GM21528 (cell line): ENCODE measurements around the gene AP3B1.

Experiments
- ATAC-seq: cut with Tn5 transposase; IDR thresholded peaks from one replicate; pipeline ENCODE4 v1.9.1; 2021; ENCODE audit warnings: mild to moderate bottlenecking, moderate library complexity; ENCODE audit not compliant: unreplicated experiment, low FRiP score

Gene AP3B1

DNA sequence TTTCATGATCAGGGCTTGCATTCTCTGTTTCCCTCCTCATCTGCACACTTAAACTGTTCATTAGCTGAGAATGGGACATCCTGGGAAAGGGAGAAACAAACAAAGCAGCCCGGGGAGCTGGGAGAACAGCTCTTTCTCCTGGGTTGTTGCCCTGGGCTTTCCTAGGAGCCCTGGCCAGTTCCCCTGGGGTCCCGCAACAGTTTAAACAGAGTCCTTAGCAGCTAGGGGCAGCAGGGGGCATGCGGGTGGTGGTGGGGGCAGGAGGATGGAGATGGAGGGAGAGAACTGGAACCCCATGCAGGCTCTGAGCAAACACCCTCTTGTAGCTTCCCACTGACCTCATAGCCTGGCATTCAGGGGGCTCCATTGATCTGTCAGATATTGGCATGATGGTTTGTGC, 309.3 kb downstream of the AP3B1 start:
- ATAC-seq: no peak

GRCh38 chr5:77984587-77984986, 309.9 kb downstream of the AP3B1 start:
- ATAC-seq: no peak

DNA sequence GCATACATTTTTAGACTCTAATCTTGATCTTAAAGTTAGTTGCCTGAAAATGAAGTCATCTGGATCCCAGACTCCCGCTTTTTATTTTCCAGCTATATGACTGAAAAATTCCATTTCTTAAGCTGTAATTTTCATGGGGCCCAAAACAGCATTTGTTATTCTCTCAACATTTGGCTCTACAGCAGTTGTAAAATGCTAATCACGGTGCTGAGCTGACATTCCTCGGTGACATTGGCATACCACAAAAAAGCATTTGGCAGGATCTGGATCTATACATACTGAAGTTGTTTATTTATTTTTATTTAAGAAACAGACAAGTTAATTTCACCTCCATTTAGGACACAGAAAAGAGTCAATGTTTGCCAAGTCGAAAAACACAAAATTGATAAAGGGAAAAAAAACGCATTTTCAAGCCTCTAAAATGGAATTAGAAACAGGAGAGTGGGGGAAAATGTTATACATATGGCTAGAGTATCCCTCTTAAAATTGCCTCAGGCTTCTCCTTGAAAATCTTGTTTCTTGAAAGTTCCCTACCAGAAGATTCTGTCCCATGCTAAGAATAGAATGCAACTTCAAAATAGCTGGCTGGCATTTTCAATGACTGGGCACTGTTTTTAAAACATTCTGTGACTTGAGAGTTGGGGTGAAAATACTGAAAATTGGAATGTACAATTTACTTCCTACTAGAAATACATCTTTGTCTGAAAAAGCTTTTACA, 310.9 kb downstream of the AP3B1 start:
- ATAC-seq: no peak

- no peak for ATAC-seq
Observed at GRCh38 chr5:77981820-77982219, 312.7 kb downstream of the AP3B1 start.

- ATAC-seq: no peak
Observed at GRCh38 chr5:77974576-77974975, 319.9 kb downstream of the AP3B1 start.

- ATAC-seq: no peak
Observed at GRCh38 chr5:77973253-77973609, 321.3 kb downstream of the AP3B1 start.

- peak; percentile 57 for ATAC-seq
Observed at GRCh38 chr5:77972469-77973252, 321.8 kb downstream of the AP3B1 start.

GRCh38 chr5:77971776-77972468, 322.6 kb downstream of the AP3B1 start:
- peak; percentile 11 for ATAC-seq

GRCh38 chr5:77970891-77971290, 323.6 kb downstream of the AP3B1 start:
- ATAC-seq: no peak

DNA sequence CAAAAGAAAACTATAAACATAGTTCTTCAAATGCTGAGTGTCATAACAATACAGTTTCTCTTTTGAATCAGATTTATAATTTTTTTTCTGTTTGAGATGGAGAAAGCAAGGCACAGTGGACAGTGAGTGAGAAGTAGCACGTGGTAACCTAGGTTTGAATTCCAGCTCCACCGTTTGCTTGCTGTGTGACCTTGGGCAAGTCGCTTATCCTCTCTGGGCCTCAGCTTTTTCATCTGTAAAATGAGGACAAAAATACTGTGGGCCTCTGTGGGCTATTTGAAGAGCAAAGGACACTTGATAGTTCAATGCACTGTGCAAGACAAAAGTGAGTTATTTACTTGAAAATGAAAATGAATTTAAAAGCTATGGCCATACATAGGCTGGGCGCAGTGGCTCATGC, 330.7 kb downstream of the AP3B1 start:
- no peak for ATAC-seq

- ATAC-seq: no peak
Observed at GRCh38 chr5:77960863-77961396, 333.6 kb downstream of the AP3B1 start.

- no peak for ATAC-seq
Observed at GRCh38 chr5:77960305-77960704, 334.2 kb downstream of the AP3B1 start.

DNA sequence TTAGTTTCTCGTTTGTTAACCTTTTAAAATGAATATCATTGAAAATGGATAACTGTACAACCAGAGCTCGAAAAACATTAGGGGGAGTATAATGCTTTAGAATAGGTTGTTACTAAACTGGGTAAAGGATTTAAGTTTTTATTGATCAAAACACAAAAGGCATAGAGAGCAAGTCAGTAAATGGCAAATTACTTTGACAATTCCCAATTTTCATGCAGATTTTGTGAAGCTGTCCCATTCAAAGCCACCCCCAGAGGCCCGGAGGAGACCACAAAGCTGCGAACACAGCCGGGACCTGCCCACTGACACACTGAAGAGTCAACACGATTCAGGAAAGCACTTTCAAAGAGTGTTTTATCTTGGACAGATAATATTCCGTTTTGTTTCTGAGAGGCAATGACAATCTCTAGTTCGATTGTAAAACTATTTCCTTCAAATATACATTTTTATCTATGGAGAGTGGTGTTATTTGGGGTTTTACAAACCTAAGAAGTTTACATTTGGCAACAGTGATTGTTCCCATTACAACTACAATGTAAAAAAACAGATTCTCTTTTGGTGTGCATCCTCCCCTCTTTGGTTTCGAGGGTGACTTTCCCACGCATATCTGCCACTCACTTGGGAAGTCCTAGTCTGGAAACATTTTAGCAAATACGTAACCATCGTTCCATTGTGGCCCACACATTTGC, 335.7 kb downstream of the AP3B1 start:
- ATAC-seq: no peak

DNA sequence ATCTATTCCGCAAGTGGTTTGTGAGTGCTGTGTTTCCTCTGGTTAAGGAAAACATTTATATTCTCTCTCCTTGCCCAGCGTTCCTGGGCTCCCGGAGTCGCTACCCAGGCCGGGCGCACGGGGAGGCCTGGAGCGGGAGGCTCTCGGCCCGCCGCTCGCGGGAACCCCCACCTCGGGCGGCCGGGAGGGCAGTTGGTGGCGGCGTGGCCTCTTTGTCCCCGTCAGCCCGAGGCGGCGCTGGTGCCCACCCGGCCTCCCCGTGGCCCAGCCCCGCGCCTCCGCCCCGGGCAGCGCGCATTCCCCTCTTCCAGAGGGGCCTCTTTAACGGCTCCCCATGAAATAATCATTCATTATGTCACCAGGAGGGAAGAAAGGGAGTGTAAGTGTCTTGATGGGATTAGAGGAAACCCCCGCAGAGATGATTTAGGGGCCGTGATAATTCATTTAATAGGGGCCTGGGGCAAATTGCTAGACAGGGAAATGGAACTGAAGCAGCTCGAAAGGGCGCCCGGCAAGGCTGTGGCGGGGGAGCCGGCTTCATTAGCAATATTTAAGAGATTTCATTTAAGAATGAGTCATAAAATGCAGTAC, 336.5 kb downstream of the AP3B1 start:
- ATAC-seq: no peak

GRCh38 chr5:77957516-77957915, 337.0 kb downstream of the AP3B1 start:
- no peak for ATAC-seq

DNA sequence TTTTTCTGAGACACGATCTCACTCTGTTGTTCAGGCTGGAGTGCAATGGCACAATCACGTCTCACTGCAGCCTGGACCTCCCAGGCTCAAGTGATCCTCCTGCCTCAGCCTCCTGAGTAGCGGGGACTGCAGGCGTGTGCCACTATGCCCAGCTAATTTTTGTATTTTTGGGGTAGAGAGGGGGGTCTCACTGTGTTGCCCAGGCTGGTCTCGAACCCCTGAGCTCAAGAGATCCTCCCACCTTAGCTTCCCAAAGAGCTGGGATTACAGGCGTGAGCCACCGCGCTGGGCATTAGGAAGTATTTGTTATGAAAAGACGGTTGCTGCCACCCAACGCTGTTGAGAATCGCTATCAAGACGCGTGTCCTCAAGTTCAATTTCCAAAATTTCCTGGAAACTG, 337.4 kb downstream of the AP3B1 start:
- no peak for ATAC-seq

DNA sequence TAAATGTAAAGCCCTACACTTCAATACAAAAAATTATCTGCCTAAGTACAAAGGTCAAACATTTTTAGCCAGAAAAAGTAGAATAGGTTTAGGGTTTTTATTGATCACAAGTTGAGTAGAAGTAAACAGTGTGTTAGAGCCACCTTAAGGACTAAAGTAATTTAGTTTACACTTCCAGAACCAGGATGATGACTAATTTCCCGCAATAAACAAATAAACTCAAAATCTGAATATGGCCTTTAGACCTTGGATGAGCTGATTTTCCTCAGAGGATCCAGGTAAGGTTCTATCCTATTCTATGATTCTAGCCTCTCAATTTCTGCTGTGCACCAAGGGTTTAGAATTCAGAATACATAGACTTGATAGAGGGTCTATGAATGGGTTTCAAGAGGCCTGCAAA, 338.9 kb downstream of the AP3B1 start:
- no peak for ATAC-seq

DNA sequence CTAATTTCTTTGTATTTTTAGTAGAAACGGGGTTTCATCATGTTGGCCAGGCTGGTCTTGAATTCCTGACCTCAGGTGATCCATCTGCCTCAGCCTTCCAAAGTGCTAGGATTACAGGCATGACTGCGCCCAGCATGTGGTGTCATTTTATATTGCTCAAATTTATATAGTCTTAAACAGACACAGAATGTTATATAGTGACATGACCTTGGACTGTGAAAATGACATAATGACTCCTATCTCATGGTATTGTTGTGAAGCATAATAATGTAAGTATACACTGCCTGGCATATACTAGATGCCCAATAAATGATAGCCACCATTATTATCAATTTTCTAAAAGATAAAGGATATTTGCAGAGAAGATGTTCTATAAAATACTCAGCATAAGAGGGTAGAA, 341.1 kb downstream of the AP3B1 start:
- no peak for ATAC-seq

- ATAC-seq: no peak
Observed at GRCh38 chr5:77952636-77953212, 341.8 kb downstream of the AP3B1 start.
